ENCODE data around the gene POLR2H. TPM values are rescaled to one million over a fixed set of nuclear protein-coding genes. Genes with fewer than 3 reads are reported as not detected.
A peak's percentile ranks its signal among the peaks of the same experiment; 100 is the strongest.

Gene POLR2H
- polyA plus RNA-seq, 3 donors = 87.2 to 115 (median 91.0) TPM

DNA sequence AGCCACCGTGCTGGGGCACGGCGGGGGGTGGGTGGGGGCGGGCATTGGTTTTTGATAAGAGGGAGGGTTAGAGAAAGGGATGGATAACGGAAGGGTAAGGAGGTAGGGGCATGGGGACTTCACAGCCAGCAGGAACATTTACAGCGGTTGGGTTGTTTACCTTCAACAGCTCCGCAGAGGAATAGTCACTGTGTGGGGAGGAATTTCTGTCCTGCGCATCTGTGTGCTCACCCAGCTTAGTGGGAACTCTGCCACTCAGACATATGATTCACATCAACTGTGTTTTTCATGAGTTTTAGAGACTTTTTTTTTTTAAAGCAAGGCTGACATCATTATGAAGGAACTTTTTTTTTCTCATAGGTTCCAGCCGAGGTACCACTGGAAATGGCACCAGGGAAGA lies 37.9 kb downstream of the POLR2H start:
- DNase-seq (ENCODE audit: extremely low read depth in 1 of 11, low read depth in 9 of 11, low spot score in 4 of 11) = peak in 2 of 11 donors; percentile 45

DNA sequence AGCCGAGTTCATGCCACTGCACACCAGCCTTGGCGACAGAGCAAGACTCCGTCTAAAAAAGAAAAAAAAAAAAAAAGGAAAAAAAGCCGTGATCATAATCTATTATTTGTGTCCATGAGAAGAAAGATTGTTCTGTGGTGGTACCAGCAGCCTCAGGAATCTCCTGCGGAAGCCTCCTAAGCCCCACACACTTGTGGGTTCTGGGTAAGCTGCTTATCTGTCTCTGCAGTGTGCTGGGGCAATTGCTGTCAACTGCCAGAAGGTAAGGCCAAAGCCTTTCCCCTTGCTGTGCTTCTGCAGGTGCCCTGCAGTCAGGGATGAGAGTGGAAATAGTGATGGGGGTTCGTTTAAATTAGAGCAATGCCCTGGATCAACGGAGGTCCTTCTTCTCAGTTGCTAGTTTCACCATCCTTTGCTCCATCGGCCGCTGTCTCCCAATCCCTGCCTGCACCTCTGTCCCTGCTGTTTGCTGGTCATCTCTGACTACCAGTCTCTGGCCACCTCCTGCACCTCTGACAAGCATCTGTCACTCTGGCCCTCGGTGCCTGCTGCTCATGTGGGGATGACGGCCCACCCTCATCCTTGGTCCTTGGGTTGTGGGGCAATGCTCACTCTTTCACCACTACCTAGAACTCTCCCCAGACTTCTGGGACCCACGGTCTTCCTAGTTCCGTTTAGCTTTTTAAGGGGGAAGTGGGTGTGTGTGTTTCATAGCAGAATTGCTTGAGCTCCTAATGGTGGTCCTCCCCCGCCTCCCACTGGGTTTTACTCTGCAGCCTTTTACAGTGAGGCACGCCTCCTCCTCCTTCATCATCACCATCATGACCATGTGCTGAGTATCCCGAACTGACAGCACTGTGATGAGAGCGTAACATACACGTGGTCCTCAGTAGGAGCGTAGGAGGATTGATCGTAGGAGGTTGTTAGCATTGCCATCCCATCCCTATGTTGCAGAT lies 43.8 kb downstream of the POLR2H start:
- DNase-seq (ENCODE audit: extremely low read depth in 1 of 11, low read depth in 9 of 11, low spot score in 4 of 11) = no peak

DNA sequence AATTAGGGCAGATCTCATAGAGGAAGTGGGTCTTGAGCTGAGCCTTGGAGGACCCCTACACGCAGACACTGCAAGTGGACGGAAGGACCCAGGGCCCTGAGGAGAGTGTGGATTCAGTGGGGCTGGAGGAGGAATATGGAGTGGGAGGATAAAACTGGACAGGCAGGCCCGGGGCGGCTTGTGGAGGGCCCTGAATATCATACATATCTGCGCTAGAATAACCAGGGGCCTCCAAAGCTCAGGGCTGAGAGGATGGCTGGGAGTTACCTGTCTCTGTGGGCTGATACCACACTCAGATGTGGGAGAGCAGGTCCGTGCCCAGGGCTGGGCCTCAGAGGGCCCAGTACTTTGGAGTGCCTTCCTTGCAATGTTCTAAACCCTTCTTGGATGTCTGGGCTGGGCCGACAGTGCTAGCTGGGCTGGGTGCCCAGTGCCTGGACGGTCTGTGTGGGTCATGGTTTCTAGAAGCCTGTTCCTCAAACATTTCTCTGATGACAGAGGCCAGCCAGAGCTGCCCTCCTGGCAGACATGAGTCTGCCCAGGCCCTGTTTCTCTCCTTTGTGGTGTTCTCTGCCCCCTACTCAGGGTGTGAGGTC lies 47.9 kb downstream of the POLR2H start:
- DNase-seq (ENCODE audit: extremely low read depth in 1 of 11, low read depth in 9 of 11, low spot score in 4 of 11) = no peak

DNA sequence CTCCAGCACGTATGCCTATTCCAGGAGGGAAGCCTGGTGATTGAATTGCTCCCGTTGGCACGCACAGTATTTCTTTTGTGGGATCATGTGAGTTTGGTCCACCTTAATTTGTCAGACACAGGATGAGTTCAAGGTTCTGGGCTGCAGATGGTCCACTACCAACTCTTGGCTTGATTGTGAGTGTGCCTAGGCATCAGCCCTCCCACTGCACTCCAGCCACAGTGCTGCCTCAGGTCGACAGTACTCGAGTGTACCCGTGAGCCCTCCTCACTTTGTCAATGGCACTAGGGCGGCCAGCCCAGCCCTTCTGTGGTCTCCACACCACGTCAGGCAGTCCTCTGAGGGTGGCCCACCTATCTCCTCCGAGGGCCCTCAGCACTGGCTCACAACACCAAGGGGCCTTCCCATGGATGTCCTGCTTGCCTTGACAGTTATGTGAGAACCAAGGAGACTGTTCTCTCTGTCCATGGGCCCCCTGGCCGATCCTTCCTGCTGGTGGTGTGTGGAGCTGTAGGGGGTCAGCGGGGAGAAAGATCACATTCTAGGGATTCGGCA lies 48.5 kb downstream of the POLR2H start:
- DNase-seq (ENCODE audit: extremely low read depth in 1 of 11, low read depth in 9 of 11, low spot score in 4 of 11) = no peak

DNA sequence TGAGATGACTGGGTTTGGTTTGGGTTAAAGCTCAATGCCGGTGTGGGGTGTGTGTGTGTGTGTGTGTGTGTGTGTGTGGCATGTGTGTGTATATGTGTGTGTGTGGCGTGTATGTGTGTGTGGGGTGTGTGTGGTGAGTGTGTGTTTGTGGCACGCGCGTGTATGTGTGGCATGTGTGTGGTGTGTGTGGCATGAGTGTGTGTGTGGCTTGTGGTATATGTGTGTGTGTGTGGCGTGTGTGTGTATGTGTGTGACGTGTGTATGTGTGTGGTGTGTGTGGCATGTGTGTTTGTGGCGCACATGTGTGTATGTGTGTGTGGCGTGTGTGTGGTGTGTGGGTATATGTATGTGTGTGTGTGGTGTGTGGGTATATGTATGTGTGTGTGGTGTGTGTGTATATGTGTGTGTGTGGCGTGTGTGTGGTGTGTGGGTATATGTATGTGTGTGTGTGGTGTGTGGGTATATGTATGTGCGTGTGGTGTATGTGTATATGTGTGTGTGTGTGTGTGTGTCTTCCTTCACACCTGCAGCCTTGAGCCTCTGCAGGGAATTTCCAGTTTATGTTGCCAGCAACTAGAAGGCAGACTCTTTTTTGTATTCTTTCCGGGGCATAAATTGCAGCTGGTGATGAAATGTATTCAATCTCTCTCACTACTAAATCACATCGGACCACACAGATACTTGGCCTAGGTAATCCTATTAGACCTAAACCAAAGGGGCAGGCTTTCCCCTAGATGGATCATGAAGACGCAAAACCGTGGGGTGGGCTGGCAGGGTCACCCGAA lies 53.1 kb downstream of the POLR2H start:
- no peak for DNase-seq (ENCODE audit: extremely low read depth in 1 of 11, low read depth in 9 of 11, low spot score in 4 of 11)

DNA sequence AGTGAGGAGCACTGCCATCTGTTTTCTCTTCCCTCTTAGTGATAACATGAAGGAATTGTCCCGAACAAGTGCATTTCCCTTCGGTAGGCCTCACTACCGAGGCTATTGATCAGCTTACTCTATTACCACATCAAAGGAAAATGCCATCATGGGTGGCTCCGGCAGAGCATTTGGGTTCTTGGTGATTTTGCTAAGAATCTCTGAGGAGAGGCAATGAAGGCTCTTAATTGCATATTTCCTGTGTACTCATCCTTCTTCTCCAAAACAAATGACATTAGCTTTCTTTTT lies 53.6 kb downstream of the POLR2H start:
- no peak for DNase-seq (ENCODE audit: extremely low read depth in 1 of 11, low read depth in 9 of 11, low spot score in 4 of 11)

DNA sequence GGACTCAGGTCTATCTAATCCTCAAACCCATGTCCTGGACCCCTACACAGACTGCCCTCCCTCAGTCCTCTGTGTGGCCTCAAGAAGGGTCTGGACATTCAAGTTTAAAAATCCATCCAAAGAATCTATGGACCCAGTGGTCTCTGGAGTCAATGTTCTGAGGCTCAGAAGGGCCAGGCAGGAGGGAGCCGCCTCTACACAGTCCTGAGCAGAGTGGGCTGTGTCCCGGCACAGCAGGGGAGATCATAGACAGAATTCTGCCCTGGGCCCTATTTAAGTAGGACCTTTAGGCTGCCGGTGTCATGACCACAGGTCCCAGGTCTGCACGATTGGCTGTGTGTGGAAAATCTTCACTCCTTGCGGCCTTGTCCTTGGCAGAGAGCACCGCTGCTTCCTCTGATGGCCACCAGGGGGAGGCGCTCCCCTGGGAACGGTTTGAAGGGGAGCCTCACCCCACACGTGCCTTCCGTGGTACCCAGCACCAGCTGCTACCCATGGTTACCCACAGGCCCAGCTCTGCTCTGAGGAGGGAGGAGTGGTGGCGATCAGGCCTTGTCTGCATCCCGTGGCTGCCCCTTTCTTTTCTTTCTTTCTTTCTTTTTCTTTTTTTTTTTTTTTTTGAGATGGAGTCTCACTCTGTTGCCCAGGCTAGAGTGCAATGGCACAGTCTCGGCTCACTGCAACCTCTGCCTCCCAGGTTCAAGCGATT lies 56.3 kb downstream of the POLR2H start:
- peak in 7 of 11 donors; percentile 13 to 30 (median 23) for DNase-seq (ENCODE audit: extremely low read depth in 1 of 11, low read depth in 9 of 11, low spot score in 4 of 11)

Other genes starting within 250 kb of the POLR2H start
- gene EIF2B5, start 226.4 kb upstream of the POLR2H start, polyA plus RNA-seq (ENCODE audit: insufficient read length in 3 of 3) = 10 to 100 TPM; 48.6 to 56.2 (median 49.6) TPM
- 10 to 100 TPM; 65.4 to 89.1 (median 83.6) TPM for gene DVL3, start 206.3 kb upstream of the POLR2H start, polyA plus RNA-seq (ENCODE audit: insufficient read length in 3 of 3)
- 100 to 1,000 TPM; 329 to 372 (median 369) TPM for gene AP2M1, start 186.9 kb upstream of the POLR2H start, polyA plus RNA-seq (ENCODE audit: insufficient read length in 3 of 3)
- 10 to 100 TPM; 57.6 to 71.1 (median 60.9) TPM for gene ABCF3, start 175.5 kb upstream of the POLR2H start, polyA plus RNA-seq (ENCODE audit: insufficient read length in 3 of 3)
- 1 to 10 TPM; 1.3 to 2.7 (median 1.8) TPM for gene VWA5B2, start 132.1 kb upstream of the POLR2H start, polyA plus RNA-seq (ENCODE audit: insufficient read length in 3 of 3)
- 10 to 100 TPM; 29.2 to 38.1 (median 35.1) TPM for gene ALG3, start 112.7 kb upstream of the POLR2H start, polyA plus RNA-seq (ENCODE audit: insufficient read length in 3 of 3)
- gene EEF1AKMT4, start 112.0 kb upstream of the POLR2H start, polyA plus RNA-seq (ENCODE audit: insufficient read length in 3 of 3) = 1 to 10 TPM; 2.2 to 3.2 (median 3.0) TPM
- under 1 TPM in 2 of 3 donors, not detected in 1; 0.17 to 0.33 TPM for gene CAMK2N2, start 100.2 kb upstream of the POLR2H start, polyA plus RNA-seq (ENCODE audit: insufficient read length in 3 of 3)
- gene ECE2, start 85.7 kb upstream of the POLR2H start, polyA plus RNA-seq (ENCODE audit: insufficient read length in 3 of 3) = not detected
- gene PSMD2, start 62.5 kb upstream of the POLR2H start, polyA plus RNA-seq (ENCODE audit: insufficient read length in 3 of 3) = 100 to 1,000 TPM; 210 to 252 (median 223) TPM
- gene EIF4G1, start 47.1 kb upstream of the POLR2H start, polyA plus RNA-seq (ENCODE audit: insufficient read length in 3 of 3) = 100 to 1,000 TPM; 171 to 242 (median 221) TPM
- gene FAM131A, start 24.1 kb upstream of the POLR2H start, polyA plus RNA-seq (ENCODE audit: insufficient read length in 3 of 3) = 10 to 100 TPM in 2 of 3 donors, 1 to 10 TPM in 1; 9.7 to 17.2 (median 12.9) TPM
- 10 to 100 TPM in 2 of 3 donors, 1 to 10 TPM in 1; 9.7 to 14.0 (median 11.5) TPM for gene CLCN2, start 105 bp upstream of the POLR2H start, polyA plus RNA-seq (ENCODE audit: insufficient read length in 3 of 3)
- 1 to 10 TPM; 1.8 to 2.4 (median 2.0) TPM for gene THPO, start 16.5 kb downstream of the POLR2H start, polyA plus RNA-seq (ENCODE audit: insufficient read length in 3 of 3)
- 10 to 100 TPM; 10.5 to 19.0 (median 14.2) TPM for gene CHRD, start 18.3 kb downstream of the POLR2H start, polyA plus RNA-seq (ENCODE audit: insufficient read length in 3 of 3)
- 10 to 100 TPM; 29.0 to 32.7 (median 29.5) TPM for gene EPHB3, start 200.1 kb downstream of the POLR2H start, polyA plus RNA-seq (ENCODE audit: insufficient read length in 3 of 3)

All from renal cortex interstitium (tissue), 11 donors.